CD1c-positive myeloid dendritic cell (primary cell): Measurements from ENCODE around the gene HES7.
"Not testable (repeated sequence)": the region's sequence is repeated elsewhere in the genome, so short reads cannot be mapped to it uniquely, and the experiment has no call there.

Experiments used
- DNase-seq: peaks from one replicate; pipeline ENCODE4 v3.0.0-alpha.2; 2016; ENCODE audit errors: extremely low spot score

The HES7 gene

GRCh38 chr17:8122422-8122923 lies 1.4 kb downstream of the HES7 start:
- no peak for DNase-seq

DNA sequence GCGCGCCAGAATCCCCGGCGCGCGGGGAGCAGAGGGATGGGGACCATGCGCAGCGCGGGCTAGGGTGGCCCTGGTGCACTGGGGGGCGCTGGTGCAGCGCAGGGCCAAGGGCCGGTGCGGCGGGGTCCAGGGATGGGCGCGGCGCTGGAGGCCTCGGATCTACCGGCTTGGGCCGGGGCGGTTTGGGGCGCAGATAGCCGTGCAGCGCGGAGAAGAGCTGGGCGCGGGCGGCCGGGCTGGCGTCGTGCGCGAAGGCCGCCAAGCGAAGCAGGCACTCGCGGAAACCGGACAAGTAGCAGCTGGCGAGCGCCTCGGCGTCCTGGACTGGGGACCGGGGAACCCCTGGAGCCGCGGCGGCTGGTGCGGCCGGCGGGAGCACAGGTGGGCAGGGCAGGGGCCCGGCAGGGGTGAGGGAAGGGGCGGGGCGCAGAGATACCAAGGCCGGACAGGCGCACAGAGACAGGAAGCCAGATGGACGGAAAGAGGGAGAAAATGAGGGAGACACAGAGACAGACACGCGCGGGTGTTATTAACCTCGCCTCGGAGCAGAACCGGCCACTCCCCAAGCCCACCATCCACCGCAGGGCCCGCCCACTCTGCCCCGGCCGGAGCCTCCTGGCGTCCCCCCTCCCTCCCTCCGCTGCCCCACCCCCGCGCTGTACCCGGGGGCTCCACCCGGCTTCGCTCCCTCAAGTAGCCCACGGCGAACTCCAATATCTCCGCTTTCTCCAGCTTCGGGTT lies 2.1 kb downstream of the HES7 start:
- peak; percentile 40 for DNase-seq

DNA sequence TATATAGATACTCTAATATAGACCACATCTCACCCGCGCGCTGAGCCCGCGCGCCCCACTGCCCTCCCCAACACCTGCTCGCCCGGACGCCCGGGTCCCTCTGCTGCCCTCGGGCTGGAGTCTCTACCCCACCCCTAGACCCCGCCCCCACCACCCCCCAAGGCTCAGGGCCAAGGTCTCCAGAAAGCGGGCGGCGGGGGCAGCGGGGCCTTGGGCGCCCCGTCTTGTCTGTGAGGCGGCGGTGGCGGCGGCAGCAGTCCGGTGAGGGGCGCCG lies 2.6 kb downstream of the HES7 start:
- DNase-seq: no peak

DNA sequence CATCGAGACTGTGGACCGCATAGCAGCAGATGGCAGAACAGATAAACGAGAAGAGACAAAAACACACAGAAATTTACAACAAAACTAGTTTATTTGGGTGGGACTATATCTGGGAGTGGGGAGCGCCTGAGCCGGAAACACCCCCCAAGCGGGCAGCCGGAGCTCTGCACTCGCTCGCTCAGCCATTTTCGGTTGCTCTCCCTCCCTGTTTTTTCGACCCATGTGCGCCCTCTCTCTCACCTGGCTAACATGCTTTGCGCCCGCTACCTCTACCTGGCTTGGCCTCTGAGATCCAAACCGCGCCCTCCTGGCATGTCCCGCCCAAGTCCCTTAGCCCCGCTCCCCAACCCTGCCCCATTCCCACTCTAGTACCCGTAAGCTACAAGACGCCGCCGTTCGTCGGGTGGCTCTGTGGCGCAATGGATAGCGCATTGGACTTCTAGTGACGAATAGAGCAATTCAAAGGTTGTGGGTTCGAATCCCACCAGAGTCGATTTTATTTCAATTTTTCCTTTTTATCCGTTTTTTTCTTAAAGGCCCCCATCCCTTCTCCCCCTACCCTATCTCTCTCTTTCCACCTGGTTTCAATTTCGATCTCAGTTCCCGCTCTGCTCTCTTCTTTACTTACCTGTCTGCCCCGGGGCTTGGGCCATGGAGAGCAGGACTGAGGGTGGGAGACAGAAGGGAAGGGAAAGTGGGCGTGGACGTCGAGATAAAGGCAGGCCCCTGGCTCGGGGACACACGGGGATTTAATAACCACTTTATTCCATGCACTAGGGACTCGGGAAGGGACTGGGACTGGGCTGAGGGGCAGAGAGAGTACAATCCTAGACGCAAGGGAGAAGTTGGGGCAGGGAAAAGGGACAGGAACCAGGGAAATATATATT lies 3.1 kb downstream of the HES7 start:
- DNase-seq: peak; percentile 50

- peak; percentile 96 for DNase-seq
These were observed 4.1 kb downstream of the HES7 start for GRCh38 chr17:8119581-8120519.

DNA sequence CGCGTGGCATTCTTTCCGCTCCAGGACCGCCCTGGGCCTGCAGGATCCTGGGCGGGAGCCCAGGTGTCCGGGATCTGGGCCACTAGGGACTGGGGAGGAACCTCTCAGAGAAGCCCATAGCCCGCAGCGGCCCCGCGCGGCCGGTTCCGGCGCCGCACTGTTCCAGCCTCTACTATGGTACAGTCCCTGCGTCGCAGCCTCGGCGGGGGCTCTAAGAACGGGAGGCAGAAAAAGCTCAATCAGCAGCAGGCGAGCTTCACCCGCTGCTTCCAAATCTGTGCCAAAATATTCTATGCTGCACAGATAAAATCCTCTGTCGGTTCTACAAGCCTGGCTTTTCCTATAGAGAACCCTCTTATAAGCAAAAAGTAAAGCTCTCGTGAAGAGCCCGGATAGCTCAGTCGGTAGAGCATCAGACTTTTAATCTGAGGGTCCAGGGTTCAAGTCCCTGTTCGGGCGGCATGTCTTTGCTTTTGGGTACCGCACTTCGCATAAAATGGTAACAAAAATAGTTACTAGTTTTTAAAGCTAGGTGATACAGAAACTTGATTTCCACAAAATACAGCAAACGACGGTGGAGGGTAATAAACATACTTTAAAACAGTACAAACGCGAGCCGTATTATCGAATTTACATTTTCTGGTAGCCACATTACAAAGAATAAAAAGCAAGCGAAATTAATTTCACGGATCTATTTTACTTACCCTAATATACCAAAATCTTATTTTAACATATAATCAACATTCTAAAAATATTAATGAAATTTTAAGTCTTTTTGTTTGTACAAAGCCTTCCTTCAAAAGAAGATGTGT lies 4.9 kb downstream of the HES7 start:
- peak; percentile 88 for DNase-seq

DNA sequence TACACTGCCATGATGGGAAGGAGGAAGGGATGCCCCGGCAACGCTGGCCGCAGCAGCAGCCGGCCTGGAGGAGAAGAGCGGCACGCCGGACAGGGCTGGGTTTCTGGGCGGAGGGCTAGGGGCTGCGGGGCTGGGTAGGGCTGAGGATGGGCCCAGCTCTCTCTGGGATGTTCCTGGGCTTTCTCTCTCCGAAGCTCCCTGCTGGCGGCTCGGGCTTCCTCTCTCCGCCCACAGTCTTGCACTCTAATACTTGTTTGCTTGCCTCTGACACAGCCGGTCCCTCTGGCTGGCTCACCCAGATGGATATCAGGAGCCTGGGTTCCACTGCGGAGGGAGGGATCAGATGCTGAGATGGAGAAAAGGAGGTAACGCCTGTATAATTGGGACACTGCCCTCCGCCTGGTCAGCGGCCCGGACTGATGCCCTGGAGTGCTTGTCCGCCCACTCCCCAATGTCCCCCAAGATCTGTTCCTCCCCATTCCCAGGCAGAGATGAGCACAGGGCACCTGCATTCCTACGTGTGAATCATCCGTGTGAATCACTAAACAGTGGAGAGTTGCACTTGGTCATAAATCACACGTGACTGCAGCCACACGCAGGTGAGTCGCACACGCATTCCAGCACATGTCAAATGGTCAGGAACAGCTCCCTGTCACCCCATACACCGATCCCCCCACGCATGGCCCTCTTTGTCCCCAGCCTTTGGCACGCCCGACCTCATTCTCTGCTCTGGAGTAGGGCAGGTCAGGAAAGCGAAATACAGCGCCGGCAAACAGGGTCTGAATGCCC lies 5.7 kb downstream of the HES7 start, which contains the start of gene ALOXE3:
Gene ALOXE3, minus strand, starts transcription at position 535 of the 789 bp plus-strand sequence. Its CDS starts 524 bp downstream, at position 11.
- DNase-seq: peak; percentile 50

GRCh38 chr17:8117367-8117979 lies 6.4 kb downstream of the HES7 start:
- DNase-seq: peak; percentile 78

DNA sequence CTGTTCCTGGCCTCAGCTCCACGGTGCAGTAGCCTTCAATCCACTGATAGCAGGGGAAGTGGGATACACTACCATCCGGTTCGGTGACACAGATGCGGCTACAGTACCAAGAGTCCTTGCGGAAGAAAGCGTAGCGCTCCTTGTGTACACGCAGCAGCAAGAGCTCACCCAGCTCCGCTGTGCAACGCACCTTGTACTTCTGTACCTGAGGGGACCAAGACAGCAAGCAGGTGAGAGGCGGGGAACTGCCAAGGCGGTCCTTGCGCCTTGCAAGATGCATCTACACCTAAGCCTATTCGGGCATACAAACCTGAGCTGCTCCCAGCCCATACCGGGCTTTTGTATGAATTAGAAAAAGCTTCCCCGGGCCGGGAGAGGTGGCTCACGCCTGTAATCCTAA lies 7.1 kb downstream of the HES7 start:
- no peak for DNase-seq

- no peak for DNase-seq
These were observed 13.0 kb downstream of the HES7 start for GRCh38 chr17:8110907-8111306.

DNA sequence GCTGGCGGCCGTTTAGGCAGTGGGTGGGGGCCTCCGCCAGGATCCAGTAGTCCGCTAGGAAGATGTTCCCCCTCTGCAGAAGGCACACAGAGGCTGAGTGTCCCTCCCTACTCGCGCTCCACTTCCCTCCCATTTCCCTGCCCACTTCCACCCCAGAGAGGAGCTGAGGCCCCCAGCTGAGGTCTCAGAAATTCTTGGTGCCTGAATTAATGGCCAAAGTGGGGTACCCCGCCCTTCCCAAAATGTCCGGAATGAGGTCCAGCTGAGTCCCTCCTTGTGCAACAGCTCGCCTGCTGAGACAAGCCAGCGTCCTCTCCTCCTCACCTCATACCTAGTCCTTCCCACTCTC lies 13.5 kb downstream of the HES7 start:
- no peak for DNase-seq

GRCh38 chr17:8109661-8110455 lies 14.0 kb downstream of the HES7 start:
- DNase-seq: peak; percentile 68

GRCh38 chr17:8108972-8109660 lies 14.8 kb downstream of the HES7 start:
- peak; percentile 58 for DNase-seq

- DNase-seq: not testable (repeated sequence)
These were observed 16.9 kb downstream of the HES7 start for GRCh38 chr17:8106980-8107379.

GRCh38 chr17:8105957-8106398 lies 17.9 kb downstream of the HES7 start:
- DNase-seq: peak; percentile 59

DNA sequence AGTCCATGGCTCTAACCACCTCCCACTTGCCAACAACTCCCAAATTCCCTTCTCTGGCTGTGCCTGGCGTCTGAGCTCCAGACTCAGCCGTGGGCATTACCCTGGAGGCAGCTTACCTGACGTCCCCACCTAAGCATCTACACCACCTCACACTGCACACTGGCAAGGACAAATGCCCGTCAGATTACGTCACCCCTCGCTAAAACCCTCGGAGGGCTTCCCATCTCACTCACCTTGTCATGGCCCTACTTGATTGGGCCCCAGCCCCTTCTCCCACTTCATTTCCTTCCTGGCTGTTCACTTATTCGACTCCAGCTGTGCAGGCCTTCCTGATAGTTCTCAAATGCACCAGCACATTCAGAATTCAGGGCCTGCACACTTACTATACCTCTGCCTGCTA lies 19.0 kb downstream of the HES7 start:
- no peak for DNase-seq

DNA sequence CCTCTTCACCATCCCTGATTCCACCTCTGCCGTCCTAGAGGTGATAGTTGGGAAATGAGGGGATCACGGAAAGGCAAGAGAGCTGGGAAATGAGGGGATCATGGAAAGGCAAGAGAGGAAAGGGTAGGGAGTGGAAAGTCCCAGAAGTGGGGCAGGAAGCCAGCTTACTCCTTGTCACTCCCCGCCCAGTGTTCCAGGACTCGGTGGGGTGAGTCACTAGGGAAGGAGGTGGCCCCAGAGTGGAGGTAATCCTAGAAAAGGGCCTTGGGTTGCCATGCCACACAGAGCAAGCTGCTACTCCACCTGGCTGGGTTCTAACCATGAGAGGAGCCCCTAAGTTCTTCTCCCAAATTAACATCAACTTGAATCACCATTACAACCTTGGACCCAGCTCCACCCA lies 20.4 kb downstream of the HES7 start:
- no peak for DNase-seq

DNA sequence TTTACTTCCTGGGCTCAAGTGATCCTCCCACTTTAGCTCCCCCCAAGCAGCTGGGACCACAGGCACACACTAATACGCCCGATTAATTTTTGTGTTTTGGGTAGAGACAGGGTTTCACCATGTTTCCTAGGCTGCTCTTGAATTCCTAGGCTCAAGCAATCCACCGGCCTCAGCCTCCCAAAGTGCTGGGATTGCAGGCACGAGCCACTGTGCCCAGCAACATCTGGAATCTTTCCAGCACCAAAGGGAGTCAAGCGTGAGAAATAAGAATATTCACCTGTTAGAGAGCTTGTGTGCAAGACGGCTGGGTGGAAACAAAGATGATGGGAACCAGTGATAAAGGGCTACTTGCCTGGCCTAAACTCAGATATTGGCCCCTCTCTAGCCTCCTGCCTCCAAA lies 22.2 kb downstream of the HES7 start:
- no peak for DNase-seq
